Measurements from ENCODE around the gene USP32. TPM values are rescaled to one million over a fixed set of nuclear protein-coding genes. Genes with fewer than 3 reads are reported as not detected.
A peak's percentile ranks its signal among the peaks of the same experiment; 100 is the strongest.

USP32 gene
- total and polyA plus RNA-seq, 10 of the 15 experiments (the other 5 are each of a cell fraction or from before 2014, with no cell fraction given), result 7.8 to 37.3 (median 25.5) TPM

- Histone ChIP-seq H3K36me3 (ENCODE audit: control insufficient read depth in 2 of 2, insufficient read depth in 2 of 2, low read length in 1 of 2) (no peaks in the 10 kb centered on the region), H2AFZ (ENCODE audit: control insufficient read depth, low read depth, low read length) (no peak overlapping the region), H3K4me1 (ENCODE audit: control insufficient read depth, insufficient read depth, low read length) (no peaks in the 10 kb centered on the region), H3K79me2 (ENCODE audit: control insufficient read depth, insufficient read depth, low read length) (no peaks in the 10 kb centered on the region), H3K27ac (ENCODE audit: control insufficient read depth, insufficient read depth) (no peak overlapping the region), H3K4me3 (no peak overlapping the region), H3K27me3 (replicated peaks in 1 of 2; ENCODE audit: control insufficient read depth in 2 of 2, insufficient read depth in 2 of 2, low read length in 1 of 2) (no peaks in the 10 kb centered on the region), H4K20me1 (ENCODE audit: control insufficient read depth, insufficient read depth) (no peaks in the 10 kb centered on the region), H3K9me3 (replicated peaks; ENCODE audit: control insufficient read depth, insufficient read depth, low read length) (no peaks in the 10 kb centered on the region), H3K9ac (ENCODE audit: control insufficient read depth, insufficient read depth, low read length) (no peak overlapping the region), H3K4me2 (ENCODE audit: control insufficient read depth, insufficient read depth) (no peak overlapping the region)
- 28% methylated on average over 3 of the region's 3 CpGs for WGBS (ENCODE audit: insufficient coverage, insufficient replicate concordance, low lambda C conversion rate, missing lambda C conversion rate)
- FAIRE-seq (no peak), DNase-seq (ENCODE audit: low read depth, low spot score) (no peak), ATAC-seq (no peak)
- intact Hi-C loops (cut with micrococcal nuclease; ENCODE audit: unreplicated experiment) (loop anchor here (5.0 kb wide), 2 partner anchors 143 to 187 kb away; no protein-coding TSS in a partner anchor), in situ Hi-C loops (cut with MboI) (loop anchor here (5.0 to 10.0 kb wide), 2 partner anchors 213 to 279 kb away; partner anchors contain the start of gene CA4)
- ChIA-PET CTCF (interaction anchor here (0.6 to 2.8 kb wide), 7 partner anchors 16 to 287 kb away, joined by 3 to 9 read pairs (median 4); no protein-coding TSS in a partner anchor), SMC1A (ENCODE audit: uncharacterized antibody, unreplicated experiment) (interaction anchor here (1.1 to 1.2 kb wide), 2 partner anchors 23 to 193 kb away, joined by 3 to 4 read pairs; no protein-coding TSS in a partner anchor), RAD21 (ENCODE audit: unreplicated experiment) (interaction anchor here (0.6 to 1.1 kb wide), 2 partner anchors 192 to 286 kb away, joined by 3 to 6 read pairs; no protein-coding TSS in a partner anchor), POLR2A (no interaction called here)
- BruUV-seq (replicated peaks), result no TSS peak
- TF ChIP-seq RAD51 (IDR thresholded peaks at IDR 0.05) (no peak), NFXL1 (IDR thresholded peaks at IDR 0.05; ENCODE audit: borderline replicate concordance) (0 out of 2 replicates have a peak, but pooled peaks have one; percentile 16)
Observed at GRCh38 chr17:60423865-60424264, 31.9 kb upstream of the USP32 start.

GRCh38 chr17:60422162-60422665 is 30.3 kb upstream of the USP32 start, which contains the start of gene CHCT1:
TSS of gene CHCT1 (plus strand) at chr17:60422489. CDS start at chr17:60422593, 104 bp downstream.
- in situ Hi-C loops (cut with MboI) (loop anchor here (5.0 to 10.0 kb wide), 2 partner anchors 215 to 277 kb away; partner anchors contain the start of gene CA4), intact Hi-C loops (cut with micrococcal nuclease; ENCODE audit: unreplicated experiment) (loop anchor here (5.0 kb wide), 2 partner anchors 145 to 185 kb away; no protein-coding TSS in a partner anchor)
- no peak for TF ChIP-seq WRNIP1 (IDR thresholded peaks at IDR 0.05; ENCODE audit: borderline replicate concordance, low read depth, low read length)
- TF ChIP-seq KLF5 (IDR thresholded peaks at IDR 0.05; ENCODE audit: partially characterized antibody), result no peak
- TF ChIP-seq PAX5 (IDR thresholded peaks at IDR 0.05; ENCODE audit: borderline replicate concordance, low read depth, low read length), result 0 out of 2 replicates have a peak, but pooled peaks have one; percentile 1

More at GRCh38 chr17:60422162-60422665, 30.3 kb upstream of the USP32 start, which contains the start of gene CHCT1:
- H3K9ac ChIP-seq (ENCODE audit: control insufficient read depth, insufficient read depth, low read length), result peak within 1 kb of the TSS; percentile 74
- no peak within 1 kb of the TSS for H3K27ac ChIP-seq (ENCODE audit: control insufficient read depth, insufficient read depth)
- ChIA-PET SMC1A (ENCODE audit: uncharacterized antibody, unreplicated experiment) (no interaction called here), CTCF (interaction anchor here (0.6 to 2.8 kb wide), 3 partner anchors 21 to 191 kb away, joined by 3 to 6 read pairs (median 3); no protein-coding TSS in a partner anchor), RAD21 (ENCODE audit: unreplicated experiment) (no interaction called here), POLR2A (no interaction called here)
- peak within 1 kb of the TSS; percentile 78 for H3K4me2 ChIP-seq (ENCODE audit: control insufficient read depth, insufficient read depth)
- BruUV-seq (replicated peaks), result no TSS peak
- ATAC-seq (no peak), FAIRE-seq (no peak), DNase-seq (ENCODE audit: low read depth, low spot score) (no peak)
- H4K20me1 ChIP-seq (ENCODE audit: control insufficient read depth, insufficient read depth), result no peaks in the 10 kb centered on the region
- H3K4me1 ChIP-seq (ENCODE audit: control insufficient read depth, insufficient read depth, low read length), result no peaks in the 10 kb centered on the region
- 91% methylated on average over 18 of the region's 18 CpGs for WGBS (ENCODE audit: insufficient coverage, insufficient replicate concordance, low lambda C conversion rate, missing lambda C conversion rate)
- no peaks in the 10 kb centered on the region for H3K36me3 ChIP-seq (ENCODE audit: control insufficient read depth in 2 of 2, insufficient read depth in 2 of 2, low read length in 1 of 2)
- peak within 1 kb of the TSS; percentile 96 for H2AFZ ChIP-seq (ENCODE audit: control insufficient read depth, low read depth, low read length)
- peak within 1 kb of the TSS; percentile 61 for H3K4me3 ChIP-seq
- no peaks in the 10 kb centered on the region for H3K27me3 ChIP-seq (replicated peaks in 1 of 2; ENCODE audit: control insufficient read depth in 2 of 2, insufficient read depth in 2 of 2, low read length in 1 of 2)
- no peaks in the 10 kb centered on the region for H3K9me3 ChIP-seq (replicated peaks; ENCODE audit: control insufficient read depth, insufficient read depth, low read length)
- H3K79me2 ChIP-seq (ENCODE audit: control insufficient read depth, insufficient read depth, low read length), result no peaks in the 10 kb centered on the region

Data from GM12878 (cell line).